SU-DHL-6 (cell line): ENCODE results near the gene CARD11.

Source experiments
- H2AFZ ChIP-seq: fragments of 200-600 bp; sonication (generic); 2 replicates; pipeline ENCODE4 v1.6.1; 2014; ENCODE audit warnings: low read depth, mild to moderate bottlenecking, moderate library complexity, mixed read lengths, antibody characterized with exemption, low read length; ENCODE audit not compliant: severe bottlenecking
- H3F3A ChIP-seq: fragments of 200-600 bp; shearing (Covaris generic); 2 replicates; pipeline ENCODE4 v1.6.0; 2016; ENCODE audit warnings: antibody characterized with exemption, mild to moderate bottlenecking; ENCODE audit not compliant: insufficient read depth
- H3K27ac ChIP-seq: fragments of 200-600 bp; sonication (generic); 2 replicates; pipeline ENCODE4 v1.5.1; 2016; ENCODE audit warnings: low read depth, mild to moderate bottlenecking, low read length, moderate library complexity, mixed read lengths
- H3K27me3 ChIP-seq: fragments of 200-600 bp; sonication (generic), shearing (Covaris generic); 2 replicates; pipeline ENCODE4 v1.6.0; 2014; ENCODE audit warnings: mild to moderate bottlenecking, low read length
- H3K36me3 ChIP-seq: fragments of 200-600 bp; sonication (generic); 2 replicates; pipeline ENCODE4 v1.6.1; 2014; ENCODE audit warnings: mild to moderate bottlenecking, low read length, mixed read lengths
- H3K4me2 ChIP-seq: fragments of 300-600, 200-600 bp; shearing (Covaris generic), sonication (generic); 2 replicates; pipeline ENCODE4 v1.6.0; 2014; ENCODE audit warnings: low read length, low read depth, mild to moderate bottlenecking; ENCODE audit not compliant: poor library complexity, severe bottlenecking
- H3K4me3 ChIP-seq: fragments of 200-600 bp; sonication (generic); 2 replicates; pipeline ENCODE4 v1.5.1; 2014; ENCODE audit warnings: antibody characterized with exemption, low read length, mild to moderate bottlenecking, mixed read lengths; ENCODE audit not compliant: insufficient read depth, poor library complexity, severe bottlenecking
- H3K79me2 ChIP-seq: fragments of 200-600 bp; sonication (generic); 2 replicates; pipeline ENCODE4 v1.6.1; 2014; ENCODE audit warnings: mild to moderate bottlenecking, low read length, moderate library complexity; ENCODE audit not compliant: insufficient read depth
- H3K9ac ChIP-seq: fragments of 200-600 bp; sonication (generic); 2 replicates; pipeline ENCODE4 v1.7.0; 2014; ENCODE audit warnings: mild to moderate bottlenecking, low read length
- H3K9me2 ChIP-seq: fragments of 200-600 bp; sonication (generic); replicated peaks from 2 replicates; pipeline ENCODE4 v1.6.1; 2014; ENCODE audit warnings: low read length; ENCODE audit not compliant: insufficient read depth
- H3K9me3 ChIP-seq: fragments of 200-600 bp; sonication (generic); 2 replicates; pipeline ENCODE4 v1.6.1; 2014; ENCODE audit warnings: low read length, mixed read lengths; ENCODE audit not compliant: insufficient read depth
- H4K20me1 ChIP-seq: fragments of 200-600 bp; sonication (generic); 2 replicates; pipeline ENCODE4 v1.6.1; 2014; ENCODE audit warnings: low read depth, mild to moderate bottlenecking, antibody characterized with exemption, low read length, moderate library complexity, mixed read lengths
- CTCF ChIP-seq: fragments of 200-600 bp; sonication (generic); IDR thresholded peaks from one replicate; pipeline ENCODE4 v1.5.1; 2017; ENCODE audit warnings: antibody characterized with exemption, mild to moderate bottlenecking, low read length, moderate library complexity; ENCODE audit not compliant: insufficient read depth, poor library complexity, severe bottlenecking
- EZH2phosphoT487 ChIP-seq: fragments of 200-600 bp; sonication (generic), shearing (Covaris generic); conservative IDR thresholded peaks from 2 replicates; pipeline ENCODE4 v1.6.1; 2018; ENCODE audit warnings: mild to moderate bottlenecking, antibody characterized with exemption, low read length, moderate library complexity, mixed read lengths

CARD11 gene

DNA sequence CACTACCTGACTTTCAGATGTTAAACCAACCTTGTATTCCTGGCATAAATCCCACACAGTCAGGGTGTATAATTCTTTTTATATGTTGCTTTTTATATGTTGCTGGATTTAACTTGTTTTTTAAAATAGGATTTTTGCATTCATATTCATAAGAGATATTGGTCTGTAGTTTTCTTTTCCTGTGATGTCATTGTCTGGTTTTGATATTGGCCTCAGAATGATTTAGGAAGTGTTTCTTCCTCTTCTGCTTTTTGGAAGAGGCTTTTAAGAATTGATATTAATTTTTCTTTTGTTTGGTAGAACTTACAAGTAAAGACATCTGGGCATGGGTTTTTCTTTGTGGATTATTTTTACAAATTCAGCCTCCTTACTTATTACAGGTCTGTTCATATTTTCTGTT lies 93.1 kb downstream of the CARD11 start:
- no peaks in the 10 kb centered on the region for H3K79me2 ChIP-seq
- H3K36me3 ChIP-seq, result peaks cover 22% of the 10 kb centered on the region
- H3K4me3 ChIP-seq, result no peak overlapping the region
- no peaks in the 10 kb centered on the region for H3K9me3 ChIP-seq
- H3K27ac ChIP-seq, result no peak overlapping the region
- no peaks in the 10 kb centered on the region for H3K27me3 ChIP-seq
- no peak overlapping the region for H2AFZ ChIP-seq
- H4K20me1 ChIP-seq, result no peaks in the 10 kb centered on the region
- no peak overlapping the region for H3K4me2 ChIP-seq
- H3K9me2 ChIP-seq, result no peaks in the 10 kb centered on the region
- TF ChIP-seq CTCF, result no peak
- TF ChIP-seq EZH2phosphoT487, result no peak
- no peak overlapping the region for H3K9ac ChIP-seq
- no peaks in the 10 kb centered on the region for H3F3A ChIP-seq

GRCh38 chr7:2948749-2949148 lies 94.9 kb downstream of the CARD11 start:
- Histone ChIP-seq H3K9me2 (no peaks in the 10 kb centered on the region), H3F3A (no peaks in the 10 kb centered on the region), H4K20me1 (no peaks in the 10 kb centered on the region), H3K27me3 (no peaks in the 10 kb centered on the region), H2AFZ (no peak overlapping the region), H3K27ac (no peak overlapping the region), H3K36me3 (peaks cover 21% of the 10 kb centered on the region), H3K4me3 (no peak overlapping the region), H3K9ac (no peak overlapping the region), H3K79me2 (no peaks in the 10 kb centered on the region), H3K4me2 (no peak overlapping the region), H3K9me3 (no peaks in the 10 kb centered on the region)
- TF ChIP-seq CTCF (no peak), EZH2phosphoT487 (no peak)

DNA sequence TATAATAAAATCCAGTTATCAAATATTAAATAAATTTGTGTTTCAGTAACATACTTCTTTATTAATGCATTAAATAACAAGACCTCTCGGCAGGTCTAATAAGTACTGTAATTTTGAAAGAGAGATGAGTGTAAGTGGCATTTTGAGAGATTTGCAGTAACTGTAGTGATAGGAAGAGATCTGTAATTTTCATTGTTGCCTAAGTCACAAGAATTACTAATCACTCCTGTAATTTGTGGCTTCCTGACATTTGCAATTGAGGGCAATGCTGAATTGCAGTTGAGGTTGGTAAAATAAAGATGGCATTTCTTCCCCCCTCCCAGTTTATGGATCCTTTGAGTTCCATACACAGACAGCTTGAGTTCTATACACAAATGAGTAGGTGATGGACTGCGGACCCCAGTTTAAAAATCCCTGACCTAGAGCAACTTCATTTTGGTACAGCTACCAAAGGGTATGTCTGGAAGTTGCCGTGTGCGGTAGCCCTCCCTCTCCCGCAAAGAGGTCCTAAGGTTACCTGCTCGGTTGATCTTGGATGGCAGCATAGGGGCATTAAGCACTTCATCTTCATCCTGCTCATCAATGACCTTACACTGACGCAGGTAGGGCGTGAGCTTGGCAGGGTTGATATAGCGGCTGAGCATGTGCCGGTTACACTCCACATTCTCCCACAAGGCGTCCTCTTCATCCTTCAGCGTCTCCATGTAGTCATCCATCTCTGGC lies 96.4 kb downstream of the CARD11 start:
- no peak overlapping the region for H2AFZ ChIP-seq
- no peak overlapping the region for H3K27ac ChIP-seq
- H3K9me3 ChIP-seq, result no peaks in the 10 kb centered on the region
- H3K36me3 ChIP-seq, result peaks cover 20% of the 10 kb centered on the region
- no peak overlapping the region for H3K9ac ChIP-seq
- no peaks in the 10 kb centered on the region for H3K27me3 ChIP-seq
- TF ChIP-seq EZH2phosphoT487 (no peak), CTCF (no peak)
- H3K4me3 ChIP-seq, result no peak overlapping the region
- H4K20me1 ChIP-seq, result no peaks in the 10 kb centered on the region
- no peaks in the 10 kb centered on the region for H3F3A ChIP-seq
- no peaks in the 10 kb centered on the region for H3K79me2 ChIP-seq
- H3K4me2 ChIP-seq, result no peak overlapping the region
- no peaks in the 10 kb centered on the region for H3K9me2 ChIP-seq
